ENCODE results near the gene CIB4. TPM values are rescaled to one million over a fixed set of nuclear protein-coding genes. Genes with fewer than 3 reads are reported as not detected.
A peak's percentile ranks its signal among the peaks of the same experiment; 100 is the strongest.

CIB4 gene
- total RNA-seq, 1 experiment from 2014 or later, result not detected

GRCh38 chr2:26630235-26630634 is 10.9 kb downstream of the CIB4 start:
- Mint-ChIP-seq H3K9me3 (ENCODE audit: unreplicated experiment) (no peaks in the 10 kb centered on the region), H3K27me3 (ENCODE audit: insufficient read depth, unreplicated experiment) (no peaks in the 10 kb centered on the region), H3K27ac (ENCODE audit: unreplicated experiment) (peak overlapping the region; percentile 83), H3K36me3 (ENCODE audit: insufficient read depth, unreplicated experiment) (no peaks in the 10 kb centered on the region), H3K4me3 (ENCODE audit: unreplicated experiment) (no peak overlapping the region), H3K4me1 (ENCODE audit: low read depth, unreplicated experiment) (peaks cover 23% of the 10 kb centered on the region)
- H3K4me3 ChIP-seq (ENCODE audit: low read depth, low read length), result no peak overlapping the region
- H3K27me3 ChIP-seq (replicated peaks; ENCODE audit: control insufficient read depth, insufficient read depth, low read length), result no peaks in the 10 kb centered on the region
- no peaks in the 10 kb centered on the region for H3K36me3 ChIP-seq (ENCODE audit: control insufficient read depth, insufficient read depth, low read length)
- intact Hi-C loops (cut with micrococcal nuclease; ENCODE audit: unreplicated experiment), result loop anchor here (2.0 kb wide), 1 partner anchor 23 kb away; no protein-coding TSS in a partner anchor
- no peak for TF ChIP-seq CTCF (IDR thresholded peaks at IDR 0.05; ENCODE audit: insufficient read depth in 1 of 2, low read depth in 1 of 2, low read length in 1 of 2, severe bottlenecking in 1 of 2, unreplicated experiment in 1 of 2)
- ChIA-PET CTCF (no interaction called here), POLR2A (no interaction called here)
- no peak for DNase-seq
- H3K4me1 ChIP-seq, result peaks cover 48% of the 10 kb centered on the region
- no peaks in the 10 kb centered on the region for H3K9me3 ChIP-seq
- no TSS peak for BruUV-seq (replicated peaks)

- no peak overlapping the region for H3K27ac Mint-ChIP-seq (ENCODE audit: unreplicated experiment)
- no TSS peak for BruUV-seq (replicated peaks)
- intact Hi-C loops (cut with micrococcal nuclease; ENCODE audit: unreplicated experiment), result loop anchor here (2.0 kb wide), 1 partner anchor 23 kb away; no protein-coding TSS in a partner anchor
Observed at GRCh38 chr2:26629751-26630150, 11.4 kb downstream of the CIB4 start.

GRCh38 chr2:26629346-26629630 is 11.9 kb downstream of the CIB4 start:
- no peak for DNase-seq
- Histone ChIP-seq H3K4me3 (ENCODE audit: low read depth, low read length) (no peak overlapping the region), H3K36me3 (ENCODE audit: control insufficient read depth, insufficient read depth, low read length) (no peaks in the 10 kb centered on the region), H3K4me1 (peaks cover 39% of the 10 kb centered on the region), H3K27me3 (replicated peaks; ENCODE audit: control insufficient read depth, insufficient read depth, low read length) (no peaks in the 10 kb centered on the region), H3K9me3 (no peaks in the 10 kb centered on the region)
- ChIA-PET POLR2A (no interaction called here), CTCF (no interaction called here)
- BruUV-seq (replicated peaks), result no TSS peak
- Mint-ChIP-seq H3K27me3 (ENCODE audit: insufficient read depth, unreplicated experiment) (no peaks in the 10 kb centered on the region), H3K9me3 (ENCODE audit: unreplicated experiment) (no peaks in the 10 kb centered on the region), H3K36me3 (ENCODE audit: insufficient read depth, unreplicated experiment) (no peaks in the 10 kb centered on the region), H3K4me3 (ENCODE audit: unreplicated experiment) (no peak overlapping the region), H3K4me1 (ENCODE audit: low read depth, unreplicated experiment) (peaks cover 23% of the 10 kb centered on the region), H3K27ac (ENCODE audit: unreplicated experiment) (no peak overlapping the region)
- TF ChIP-seq CTCF (IDR thresholded peaks at IDR 0.05; ENCODE audit: insufficient read depth in 1 of 2, low read depth in 1 of 2, low read length in 1 of 2, severe bottlenecking in 1 of 2, unreplicated experiment in 1 of 2), result no peak
- intact Hi-C loops (cut with micrococcal nuclease; ENCODE audit: unreplicated experiment), result no loop called here

More at GRCh38 chr2:26629751-26630150, 11.4 kb downstream of the CIB4 start:
- no peaks in the 10 kb centered on the region for H3K36me3 ChIP-seq (ENCODE audit: control insufficient read depth, insufficient read depth, low read length)
- no peak for DNase-seq
- Mint-ChIP-seq H3K4me3 (ENCODE audit: unreplicated experiment) (no peak overlapping the region), H3K9me3 (ENCODE audit: unreplicated experiment) (no peaks in the 10 kb centered on the region), H3K4me1 (ENCODE audit: low read depth, unreplicated experiment) (peaks cover 23% of the 10 kb centered on the region), H3K27me3 (ENCODE audit: insufficient read depth, unreplicated experiment) (no peaks in the 10 kb centered on the region), H3K36me3 (ENCODE audit: insufficient read depth, unreplicated experiment) (no peaks in the 10 kb centered on the region)
- no peak for TF ChIP-seq CTCF (IDR thresholded peaks at IDR 0.05; ENCODE audit: insufficient read depth in 1 of 2, low read depth in 1 of 2, low read length in 1 of 2, severe bottlenecking in 1 of 2, unreplicated experiment in 1 of 2)
- POLR2A ChIA-PET, result no interaction called here
- H3K4me3 ChIP-seq (ENCODE audit: low read depth, low read length), result no peak overlapping the region
- H3K27me3 ChIP-seq (replicated peaks; ENCODE audit: control insufficient read depth, insufficient read depth, low read length), result no peaks in the 10 kb centered on the region
- H3K9me3 ChIP-seq, result no peaks in the 10 kb centered on the region
- CTCF ChIA-PET, result no interaction called here
- peaks cover 44% of the 10 kb centered on the region for H3K4me1 ChIP-seq

Data from Caco-2 (cell line).